Measurements from ENCODE around the gene TMEM81.

The TMEM81 gene

DNA sequence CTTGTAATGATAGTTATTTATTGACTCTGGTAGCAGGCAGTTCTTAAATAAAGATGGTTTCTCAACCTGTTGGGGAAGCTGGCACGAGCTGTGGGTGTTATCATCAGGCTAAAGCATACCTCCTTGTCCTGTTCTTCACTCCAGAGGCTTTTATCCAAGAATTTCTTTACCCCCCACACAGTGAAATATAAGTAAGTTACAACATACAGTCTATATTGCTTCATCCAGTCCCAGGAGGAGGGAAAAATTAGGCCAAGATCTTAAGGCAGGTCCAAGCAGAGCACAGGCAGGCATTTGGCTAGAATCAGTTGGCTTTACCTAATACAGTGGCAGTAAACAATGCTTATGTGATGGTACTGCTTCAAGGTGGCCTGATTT lies 6.3 kb downstream of the TMEM81 start:
- no peak overlapping the region for H3K4me2 ChIP-seq (ENCODE audit: low read length)
- no peaks in the 10 kb centered on the region for H3K79me2 ChIP-seq (ENCODE audit: low read length)
- no peak overlapping the region for H3K9ac ChIP-seq (ENCODE audit: low read length)
- no peaks in the 10 kb centered on the region for H3K36me3 ChIP-seq (replicated peaks; ENCODE audit: low read depth, low read length)
- no peak overlapping the region for H3K27ac ChIP-seq (ENCODE audit: low read length)
- H2AFZ ChIP-seq (ENCODE audit: low read depth, low read length), result no peak overlapping the region
- TF ChIP-seq, protein P1, sequence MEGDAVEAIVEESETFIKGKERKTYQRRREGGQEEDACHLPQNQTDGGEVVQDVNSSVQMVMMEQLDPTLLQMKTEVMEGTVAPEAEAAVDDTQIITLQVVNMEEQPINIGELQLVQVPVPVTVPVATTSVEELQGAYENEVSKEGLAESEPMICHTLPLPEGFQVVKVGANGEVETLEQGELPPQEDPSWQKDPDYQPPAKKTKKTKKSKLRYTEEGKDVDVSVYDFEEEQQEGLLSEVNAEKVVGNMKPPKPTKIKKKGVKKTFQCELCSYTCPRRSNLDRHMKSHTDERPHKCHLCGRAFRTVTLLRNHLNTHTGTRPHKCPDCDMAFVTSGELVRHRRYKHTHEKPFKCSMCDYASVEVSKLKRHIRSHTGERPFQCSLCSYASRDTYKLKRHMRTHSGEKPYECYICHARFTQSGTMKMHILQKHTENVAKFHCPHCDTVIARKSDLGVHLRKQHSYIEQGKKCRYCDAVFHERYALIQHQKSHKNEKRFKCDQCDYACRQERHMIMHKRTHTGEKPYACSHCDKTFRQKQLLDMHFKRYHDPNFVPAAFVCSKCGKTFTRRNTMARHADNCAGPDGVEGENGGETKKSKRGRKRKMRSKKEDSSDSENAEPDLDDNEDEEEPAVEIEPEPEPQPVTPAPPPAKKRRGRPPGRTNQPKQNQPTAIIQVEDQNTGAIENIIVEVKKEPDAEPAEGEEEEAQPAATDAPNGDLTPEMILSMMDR (IDR thresholded peaks at IDR 0.05; ENCODE audit: low read depth, low read length), result no peak
- no peak for TF ChIP-seq EZH2phosphoT487 (IDR thresholded peaks at IDR 0.05; ENCODE audit: low read depth)
- no peaks in the 10 kb centered on the region for H4K20me1 ChIP-seq (ENCODE audit: insufficient read depth, low read length)
- H3K4me3 ChIP-seq (ENCODE audit: low read length), result no peak overlapping the region
- H3K9me3 ChIP-seq (ENCODE audit: insufficient read depth, low read length), result no peaks in the 10 kb centered on the region
- no peaks in the 10 kb centered on the region for H3K27me3 ChIP-seq (ENCODE audit: low read depth, low read length)
- H3K4me1 ChIP-seq (ENCODE audit: low read length), result no peaks in the 10 kb centered on the region

DNA sequence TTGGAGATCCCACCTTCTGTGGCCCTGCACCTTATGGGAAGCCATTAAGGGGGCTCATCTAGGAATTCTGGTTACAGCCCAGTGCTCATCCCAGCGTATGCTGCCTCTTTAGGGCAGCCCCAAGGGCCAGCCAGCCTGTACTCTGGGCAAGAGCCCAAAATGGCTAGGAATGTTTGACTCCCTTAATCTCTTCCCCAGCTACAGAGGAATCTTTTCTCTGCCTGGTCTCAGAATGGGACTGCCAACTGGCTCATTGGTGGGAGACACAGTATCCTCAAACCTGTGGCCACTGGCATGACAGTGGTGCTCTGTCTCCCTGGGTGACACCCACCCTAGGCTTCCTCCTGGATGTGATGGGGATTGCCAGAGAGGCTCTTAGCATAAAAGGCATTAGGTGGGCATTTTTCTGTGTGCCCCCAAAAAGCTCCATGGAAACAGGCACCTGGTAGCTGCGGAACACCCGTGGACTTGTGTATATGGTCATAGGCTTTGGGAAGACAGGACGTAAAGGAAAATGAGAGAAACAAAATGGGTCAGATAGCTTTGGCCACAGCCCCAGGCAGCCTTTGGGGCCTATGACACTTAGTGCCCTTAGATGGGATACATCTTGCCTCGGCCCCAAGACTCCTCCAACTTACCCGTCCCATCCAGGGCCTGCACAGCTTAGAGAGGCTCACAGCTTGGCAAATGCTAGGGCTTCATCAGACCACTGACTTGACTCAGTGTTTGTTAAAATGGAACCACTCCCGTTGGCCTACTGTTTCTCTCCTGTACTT lies 6.9 kb downstream of the TMEM81 start:
- Histone ChIP-seq H2AFZ (ENCODE audit: low read depth, low read length) (no peak overlapping the region), H3K79me2 (ENCODE audit: low read length) (no peaks in the 10 kb centered on the region), H3K27me3 (ENCODE audit: low read depth, low read length) (no peaks in the 10 kb centered on the region), H3K4me1 (ENCODE audit: low read length) (no peaks in the 10 kb centered on the region), H3K4me2 (ENCODE audit: low read length) (no peak overlapping the region), H3K9ac (ENCODE audit: low read length) (no peak overlapping the region), H3K36me3 (replicated peaks; ENCODE audit: low read depth, low read length) (no peaks in the 10 kb centered on the region), H4K20me1 (ENCODE audit: insufficient read depth, low read length) (no peaks in the 10 kb centered on the region), H3K9me3 (ENCODE audit: insufficient read depth, low read length) (no peaks in the 10 kb centered on the region), H3K4me3 (ENCODE audit: low read length) (no peak overlapping the region), H3K27ac (ENCODE audit: low read length) (no peak overlapping the region)
- TF ChIP-seq, protein P1 (IDR thresholded peaks at IDR 0.05; ENCODE audit: low read depth, low read length), result no peak
- TF ChIP-seq EZH2phosphoT487 (IDR thresholded peaks at IDR 0.05; ENCODE audit: low read depth), result no peak

DNA sequence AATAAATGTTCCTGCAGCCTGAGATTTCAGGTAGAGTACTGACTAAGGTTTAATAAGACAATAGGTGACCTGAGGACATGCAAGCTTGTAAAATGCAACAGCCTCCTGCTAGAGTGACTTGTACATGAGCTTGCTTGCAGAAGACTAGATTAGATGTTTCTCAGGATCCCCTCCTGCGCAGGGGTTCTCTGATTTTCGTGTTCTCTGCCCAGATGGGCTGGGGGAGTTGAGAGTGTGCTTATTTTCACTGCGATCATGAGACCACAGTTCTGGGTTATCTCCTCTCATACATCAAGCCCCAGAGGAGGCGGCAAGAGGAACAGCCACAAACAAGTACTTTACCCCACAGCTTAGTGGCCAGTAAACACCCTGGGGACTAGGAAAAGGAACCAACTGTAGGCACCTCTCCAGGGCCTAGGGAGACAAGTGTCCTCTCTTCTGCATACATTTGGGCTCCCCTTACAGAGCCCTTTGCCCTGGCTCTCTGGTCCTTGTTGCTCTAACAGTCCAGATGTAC lies 8.0 kb downstream of the TMEM81 start:
- no peaks in the 10 kb centered on the region for H3K4me1 ChIP-seq (ENCODE audit: low read length)
- no peak overlapping the region for H3K27ac ChIP-seq (ENCODE audit: low read length)
- no peak overlapping the region for H3K9ac ChIP-seq (ENCODE audit: low read length)
- no peak overlapping the region for H3K4me2 ChIP-seq (ENCODE audit: low read length)
- no peak overlapping the region for H2AFZ ChIP-seq (ENCODE audit: low read depth, low read length)
- H3K27me3 ChIP-seq (ENCODE audit: low read depth, low read length), result no peaks in the 10 kb centered on the region
- no peaks in the 10 kb centered on the region for H3K79me2 ChIP-seq (ENCODE audit: low read length)
- no peak overlapping the region for H3K4me3 ChIP-seq (ENCODE audit: low read length)
- no peaks in the 10 kb centered on the region for H3K36me3 ChIP-seq (replicated peaks; ENCODE audit: low read depth, low read length)
- H4K20me1 ChIP-seq (ENCODE audit: insufficient read depth, low read length), result no peaks in the 10 kb centered on the region
- no peak for TF ChIP-seq EZH2phosphoT487 (IDR thresholded peaks at IDR 0.05; ENCODE audit: low read depth)
- TF ChIP-seq, protein P1 (IDR thresholded peaks at IDR 0.05; ENCODE audit: low read depth, low read length), result no peak
- H3K9me3 ChIP-seq (ENCODE audit: insufficient read depth, low read length), result no peaks in the 10 kb centered on the region

DNA sequence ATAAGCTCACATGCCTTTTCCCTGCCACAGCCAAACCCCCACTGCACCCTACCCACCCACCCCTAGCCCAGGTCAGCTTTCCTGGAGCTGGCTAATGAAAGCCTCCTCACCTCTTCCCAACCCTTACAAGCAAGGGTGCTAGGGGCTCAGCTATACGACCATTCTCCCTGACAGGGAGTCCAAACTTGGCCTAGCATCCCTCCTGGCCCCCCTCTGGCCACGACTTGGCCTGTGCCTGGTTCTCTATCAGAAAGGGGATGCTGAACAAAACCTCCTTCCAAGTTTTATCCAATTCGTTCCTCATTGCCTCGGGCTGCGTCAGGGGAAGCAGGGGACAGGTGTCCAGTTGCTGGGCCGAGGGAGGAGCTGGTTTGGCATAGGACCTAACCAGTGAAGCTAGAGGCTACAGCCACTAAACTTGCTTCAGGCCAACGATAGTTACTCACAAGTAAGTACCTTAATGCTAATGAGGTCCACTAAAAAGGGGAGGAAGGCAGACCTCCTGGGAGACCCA lies 8.6 kb downstream of the TMEM81 start:
- Histone ChIP-seq H4K20me1 (ENCODE audit: insufficient read depth, low read length) (no peaks in the 10 kb centered on the region), H3K36me3 (replicated peaks; ENCODE audit: low read depth, low read length) (no peaks in the 10 kb centered on the region), H3K4me3 (ENCODE audit: low read length) (no peak overlapping the region), H2AFZ (ENCODE audit: low read depth, low read length) (no peak overlapping the region), H3K9ac (ENCODE audit: low read length) (no peak overlapping the region), H3K4me2 (ENCODE audit: low read length) (no peak overlapping the region), H3K4me1 (ENCODE audit: low read length) (no peaks in the 10 kb centered on the region), H3K9me3 (ENCODE audit: insufficient read depth, low read length) (no peaks in the 10 kb centered on the region), H3K79me2 (ENCODE audit: low read length) (no peaks in the 10 kb centered on the region), H3K27me3 (ENCODE audit: low read depth, low read length) (no peaks in the 10 kb centered on the region), H3K27ac (ENCODE audit: low read length) (no peak overlapping the region)
- TF ChIP-seq, protein P1 (IDR thresholded peaks at IDR 0.05; ENCODE audit: low read depth, low read length), result no peak
- TF ChIP-seq EZH2phosphoT487 (IDR thresholded peaks at IDR 0.05; ENCODE audit: low read depth), result no peak

Data from OCI-LY3 (cell line).